ENCODE results near the gene USP27X. TPM values are rescaled to one million over a fixed set of nuclear protein-coding genes. Genes with fewer than 3 reads are reported as not detected.
A peak's percentile ranks its signal among the peaks of the same experiment; 100 is the strongest.

The USP27X gene
- total RNA-seq, 1 donor from 2014 or later, result 2.3 TPM

DNA sequence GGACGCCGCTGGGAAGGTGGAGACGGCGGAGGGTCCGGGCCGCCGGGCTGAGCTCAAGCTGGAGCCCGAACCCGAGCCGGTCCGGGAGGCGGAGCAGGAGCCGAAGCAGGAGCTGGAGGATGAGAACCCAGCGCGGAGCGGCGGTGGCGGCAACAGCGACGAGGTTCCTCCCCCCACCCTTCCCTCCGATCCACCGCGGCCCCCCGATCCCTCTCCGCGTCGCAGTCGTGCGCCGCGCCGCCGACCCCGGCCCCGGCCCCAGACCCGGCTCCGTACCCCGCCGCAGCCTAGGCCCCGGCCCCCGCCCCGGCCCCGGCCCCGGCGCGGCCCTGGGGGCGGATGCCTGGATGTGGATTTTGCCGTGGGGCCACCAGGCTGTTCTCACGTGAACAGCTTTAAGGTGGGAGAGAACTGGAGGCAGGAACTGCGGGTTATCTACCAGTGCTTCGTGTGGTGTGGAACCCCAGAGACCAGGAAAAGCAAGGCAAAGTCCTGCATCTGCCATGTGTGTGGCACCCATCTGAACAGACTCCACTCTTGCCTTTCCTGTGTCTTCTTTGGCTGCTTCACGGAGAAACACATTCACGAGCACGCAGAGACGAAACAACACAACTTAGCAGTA is 483 bp downstream of the USP27X start:
- intact Hi-C loops (cut with DNase I), result no loop called here
- DNase-seq (ENCODE audit: low spot score), result no peak

DNA sequence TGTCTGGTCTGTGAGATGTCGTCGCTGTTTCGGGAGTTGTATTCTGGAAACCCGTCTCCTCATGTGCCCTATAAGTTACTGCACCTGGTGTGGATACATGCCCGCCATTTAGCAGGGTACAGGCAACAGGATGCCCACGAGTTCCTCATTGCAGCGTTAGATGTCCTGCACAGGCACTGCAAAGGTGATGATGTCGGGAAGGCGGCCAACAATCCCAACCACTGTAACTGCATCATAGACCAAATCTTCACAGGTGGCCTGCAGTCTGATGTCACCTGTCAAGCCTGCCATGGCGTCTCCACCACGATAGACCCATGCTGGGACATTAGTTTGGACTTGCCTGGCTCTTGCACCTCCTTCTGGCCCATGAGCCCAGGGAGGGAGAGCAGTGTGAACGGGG is 1.4 kb downstream of the USP27X start:
- DNase-seq (ENCODE audit: low spot score), result no peak
- intact Hi-C loops (cut with DNase I), result no loop called here

DNA sequence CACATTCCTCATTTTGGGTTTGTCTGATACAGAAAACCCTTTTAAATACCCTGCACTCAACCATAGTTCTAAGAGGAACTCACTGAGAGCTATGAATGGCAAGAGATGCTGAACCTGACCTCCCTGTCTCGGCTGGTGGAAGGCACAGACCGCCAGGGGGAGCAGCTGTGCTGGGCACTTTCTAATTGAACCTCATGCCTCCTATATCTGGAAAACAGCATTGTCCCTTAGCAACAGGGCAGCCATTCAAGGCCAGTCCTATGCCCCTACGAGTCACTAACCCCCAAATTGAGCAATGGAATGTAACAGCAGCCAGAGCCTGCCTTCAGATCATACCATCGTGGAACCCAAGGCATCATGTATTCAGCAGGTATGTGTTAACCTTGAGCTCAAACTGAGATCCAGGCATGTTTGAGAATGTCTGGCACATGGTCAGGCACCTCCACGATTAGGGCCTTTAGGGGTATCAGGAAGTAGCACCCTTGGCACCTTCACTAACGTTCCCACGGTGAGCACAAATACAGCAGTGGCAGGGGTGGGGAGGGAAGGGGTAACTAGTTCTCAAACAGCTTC is 5.1 kb downstream of the USP27X start:
- DNase-seq (ENCODE audit: low spot score), result no peak
- intact Hi-C loops (cut with DNase I), result no loop called here

DNA sequence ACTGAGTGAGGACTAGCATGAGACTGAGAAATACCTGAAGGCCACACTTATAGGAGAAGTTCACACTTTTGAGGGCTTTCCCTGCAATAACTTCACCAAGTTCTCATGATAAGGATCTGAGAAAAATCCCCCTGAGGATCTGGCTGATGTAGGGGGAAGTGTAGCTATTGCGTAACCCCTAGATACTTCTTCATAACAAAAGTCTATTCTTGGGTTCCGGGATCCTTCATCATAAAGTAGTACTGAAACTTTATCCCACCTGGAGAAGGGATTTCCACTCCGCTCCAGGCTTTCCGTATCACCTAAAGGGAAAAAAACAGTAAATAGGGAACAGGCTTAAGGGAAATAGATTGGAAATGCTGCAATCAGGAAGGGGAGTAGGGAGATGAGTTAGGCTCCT is 13.3 kb downstream of the USP27X start:
- intact Hi-C loops (cut with DNase I), result no loop called here
- no peak for DNase-seq (ENCODE audit: low spot score)

DNA sequence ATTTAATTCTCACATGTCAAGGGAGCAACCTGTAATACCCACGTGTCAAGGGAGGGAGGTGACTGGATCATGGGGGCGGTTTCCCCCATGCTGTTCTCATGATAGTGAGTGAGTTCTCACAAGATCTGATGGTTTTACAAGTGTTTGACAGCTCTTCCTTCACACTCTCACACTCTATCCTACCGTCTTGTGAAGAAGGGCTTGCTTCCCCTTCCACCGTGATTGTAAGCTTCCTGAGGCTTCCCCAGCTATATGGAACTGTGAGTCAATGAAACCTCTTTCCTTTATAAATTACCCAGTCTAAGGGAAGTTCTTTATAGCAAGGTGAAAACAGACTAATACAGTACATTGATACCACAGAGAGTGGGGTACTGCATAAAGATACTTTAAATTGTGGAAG is 17.7 kb downstream of the USP27X start:
- DNase-seq (ENCODE audit: low spot score), result no peak
- intact Hi-C loops (cut with DNase I), result no loop called here

DNA sequence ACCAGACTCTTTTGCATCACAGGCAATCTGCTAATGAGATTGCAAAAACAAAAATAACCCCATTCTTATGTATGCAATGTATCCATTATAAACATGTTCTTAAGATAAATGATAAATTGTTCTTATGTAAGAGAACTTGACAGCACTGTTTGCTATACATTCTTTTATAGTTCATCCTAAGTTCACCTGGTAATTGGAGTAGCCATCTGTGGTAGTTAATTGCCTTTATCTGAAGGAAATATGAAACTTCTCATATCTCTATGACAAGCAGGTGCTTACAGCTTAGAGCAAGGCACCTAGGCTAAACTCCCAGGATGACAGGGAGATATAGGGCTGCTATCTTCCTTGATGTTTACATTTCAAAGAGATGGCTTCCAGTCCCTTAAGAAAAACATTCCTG is 21.8 kb downstream of the USP27X start:
- intact Hi-C loops (cut with DNase I), result no loop called here

DNA sequence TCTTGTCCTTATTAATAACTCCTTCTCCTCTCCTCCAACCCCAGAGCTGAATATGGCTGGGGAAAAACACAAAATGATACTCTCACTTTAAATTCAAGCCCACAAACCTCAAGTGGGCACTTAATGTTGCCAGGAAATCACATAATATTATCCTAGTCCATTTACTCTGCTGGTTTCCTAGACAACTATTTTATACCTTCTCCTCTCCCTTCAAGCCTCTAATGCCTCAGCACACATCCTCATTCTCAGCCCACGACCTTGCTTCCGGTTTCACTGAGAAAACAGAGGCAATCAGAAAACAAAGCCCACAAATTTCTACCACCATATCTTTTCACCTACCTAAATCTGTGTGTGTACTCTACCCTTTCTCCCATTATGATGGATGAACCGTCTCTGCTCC is 31.1 kb downstream of the USP27X start:
- intact Hi-C loops (cut with DNase I), result no loop called here
- no peak for DNase-seq (ENCODE audit: low spot score)

More for the DNA sequence above, 21.8 kb downstream of the USP27X start:
- no peak for DNase-seq (ENCODE audit: low spot score)

DNA sequence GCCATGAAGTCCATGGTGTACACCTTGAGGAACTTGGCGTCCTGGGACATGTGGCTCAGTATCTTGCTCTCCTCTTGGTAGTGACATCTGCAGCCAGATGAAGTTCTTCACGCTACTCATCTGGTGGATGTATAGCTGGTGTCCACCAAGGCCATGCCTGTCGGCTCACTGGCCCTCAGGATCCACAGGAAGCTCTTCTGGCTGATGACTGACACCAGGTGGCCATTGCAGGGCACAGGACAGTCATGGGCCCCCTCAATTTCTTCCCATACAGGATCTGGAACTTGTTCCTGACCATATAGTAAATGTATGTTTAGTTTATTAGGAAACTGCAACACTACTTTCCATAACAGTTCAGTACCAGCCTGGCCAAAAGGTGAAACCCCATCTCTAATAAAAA is 32.8 kb downstream of the USP27X start:
- intact Hi-C loops (cut with DNase I), result no loop called here
- DNase-seq (ENCODE audit: low spot score), result no peak

DNA sequence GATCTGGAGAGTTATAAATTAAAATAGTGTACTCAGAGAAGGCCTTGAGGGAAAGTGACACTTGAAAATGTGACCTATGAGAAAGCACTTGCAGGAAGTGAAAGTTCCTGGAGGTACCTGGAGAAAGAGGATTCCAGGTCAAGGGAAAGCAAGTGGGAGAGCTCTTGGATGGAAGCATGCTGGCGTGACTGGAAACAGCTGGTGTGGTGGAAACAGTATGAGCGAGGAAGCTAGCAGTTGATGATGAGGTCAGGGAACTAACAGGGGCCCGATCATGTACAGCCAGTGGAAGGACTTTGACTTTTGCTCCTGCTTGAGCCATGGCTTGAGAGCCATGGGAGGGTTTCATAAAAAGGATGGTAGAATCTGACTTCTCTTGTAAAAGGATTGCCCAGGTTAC is 33.6 kb downstream of the USP27X start:
- intact Hi-C loops (cut with DNase I), result no loop called here
- no peak for DNase-seq (ENCODE audit: low spot score)

DNA sequence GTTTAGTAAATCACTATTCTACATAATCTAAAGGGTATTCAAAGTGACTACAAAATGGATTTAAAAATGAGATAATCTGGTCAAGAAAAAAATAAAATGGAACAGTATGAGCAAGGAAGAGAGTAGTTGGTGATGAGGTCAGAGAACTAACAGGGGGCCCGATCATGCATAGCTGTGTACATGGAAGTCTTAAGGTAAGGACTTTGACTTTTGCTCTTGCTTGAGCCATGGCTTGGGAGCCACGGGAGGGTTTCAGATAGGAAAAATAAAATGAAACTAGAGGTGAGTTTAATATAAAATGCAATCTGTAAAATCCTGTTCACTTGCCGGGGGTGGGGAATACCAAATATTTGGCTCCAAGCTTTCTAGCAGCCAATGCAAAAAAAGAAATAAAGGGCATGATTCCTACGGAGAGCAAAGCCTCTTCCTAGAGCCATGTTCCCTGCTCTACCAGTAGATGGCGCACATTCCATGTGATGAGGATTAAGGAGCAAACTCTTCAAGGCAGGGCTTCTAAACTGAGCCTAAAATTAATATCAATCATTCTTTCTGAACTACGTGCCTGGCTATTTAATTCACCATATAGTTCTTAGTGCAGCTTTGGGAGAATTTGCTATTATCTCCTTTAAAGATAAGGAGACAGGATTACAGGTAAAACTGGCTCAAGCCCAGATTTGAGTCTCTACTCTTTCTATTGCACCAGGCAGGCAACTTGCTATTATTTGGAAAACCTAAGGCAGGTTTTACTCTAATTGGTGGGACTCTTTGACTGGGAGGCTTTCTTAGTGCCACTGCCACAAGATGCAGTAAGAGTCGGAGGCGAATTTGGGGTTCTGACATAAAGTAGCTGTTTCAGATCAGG is 36.3 kb downstream of the USP27X start:
- intact Hi-C loops (cut with DNase I), result no loop called here
- DNase-seq (ENCODE audit: low spot score), result no peak

DNA sequence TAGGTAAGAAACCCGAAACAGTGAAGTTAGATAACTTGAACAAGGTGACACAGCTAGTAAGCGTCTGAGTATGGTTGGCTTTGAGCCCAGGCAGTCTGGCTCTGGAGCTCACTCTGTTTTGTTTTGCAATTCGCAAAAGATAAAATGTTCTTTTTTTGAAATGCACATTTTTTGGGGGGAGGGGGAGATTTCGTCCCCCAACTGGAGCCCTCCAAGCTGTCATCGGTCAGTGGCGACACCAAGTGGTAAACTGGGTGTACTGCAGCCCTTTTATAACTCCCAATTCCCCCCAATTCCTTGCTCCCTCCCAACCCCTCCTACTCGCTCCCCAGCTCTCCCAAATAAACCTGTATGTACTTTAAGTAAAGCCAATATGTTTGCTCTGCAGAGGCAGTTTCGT is 40.3 kb downstream of the USP27X start:
- no peak for DNase-seq (ENCODE audit: low spot score)
- intact Hi-C loops (cut with DNase I), result loop anchor here (5.0 kb wide), 1 partner anchor 163 kb away; no protein-coding TSS in a partner anchor

DNA sequence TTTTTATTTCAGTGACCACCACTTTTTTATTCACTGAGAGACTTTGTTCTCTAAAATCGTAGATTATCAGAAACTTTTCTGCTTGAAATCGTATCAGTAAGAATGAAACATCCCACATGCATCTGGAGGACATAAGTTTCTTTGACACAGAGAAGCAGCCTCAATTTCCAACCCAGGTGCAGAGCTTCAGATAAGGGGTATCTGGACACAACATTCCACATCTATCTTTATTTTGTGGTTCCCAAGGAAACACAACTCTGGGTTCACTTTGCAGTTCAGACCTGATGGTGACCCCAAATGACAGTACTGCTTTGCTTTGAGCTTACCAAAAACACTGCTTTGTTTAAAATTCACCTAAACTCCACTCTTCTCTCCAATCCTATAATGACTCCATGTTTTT is 41.8 kb downstream of the USP27X start:
- intact Hi-C loops (cut with DNase I), result loop anchor here (5.0 kb wide), 1 partner anchor 161 kb away; no protein-coding TSS in a partner anchor
- DNase-seq (ENCODE audit: low spot score), result no peak

DNA sequence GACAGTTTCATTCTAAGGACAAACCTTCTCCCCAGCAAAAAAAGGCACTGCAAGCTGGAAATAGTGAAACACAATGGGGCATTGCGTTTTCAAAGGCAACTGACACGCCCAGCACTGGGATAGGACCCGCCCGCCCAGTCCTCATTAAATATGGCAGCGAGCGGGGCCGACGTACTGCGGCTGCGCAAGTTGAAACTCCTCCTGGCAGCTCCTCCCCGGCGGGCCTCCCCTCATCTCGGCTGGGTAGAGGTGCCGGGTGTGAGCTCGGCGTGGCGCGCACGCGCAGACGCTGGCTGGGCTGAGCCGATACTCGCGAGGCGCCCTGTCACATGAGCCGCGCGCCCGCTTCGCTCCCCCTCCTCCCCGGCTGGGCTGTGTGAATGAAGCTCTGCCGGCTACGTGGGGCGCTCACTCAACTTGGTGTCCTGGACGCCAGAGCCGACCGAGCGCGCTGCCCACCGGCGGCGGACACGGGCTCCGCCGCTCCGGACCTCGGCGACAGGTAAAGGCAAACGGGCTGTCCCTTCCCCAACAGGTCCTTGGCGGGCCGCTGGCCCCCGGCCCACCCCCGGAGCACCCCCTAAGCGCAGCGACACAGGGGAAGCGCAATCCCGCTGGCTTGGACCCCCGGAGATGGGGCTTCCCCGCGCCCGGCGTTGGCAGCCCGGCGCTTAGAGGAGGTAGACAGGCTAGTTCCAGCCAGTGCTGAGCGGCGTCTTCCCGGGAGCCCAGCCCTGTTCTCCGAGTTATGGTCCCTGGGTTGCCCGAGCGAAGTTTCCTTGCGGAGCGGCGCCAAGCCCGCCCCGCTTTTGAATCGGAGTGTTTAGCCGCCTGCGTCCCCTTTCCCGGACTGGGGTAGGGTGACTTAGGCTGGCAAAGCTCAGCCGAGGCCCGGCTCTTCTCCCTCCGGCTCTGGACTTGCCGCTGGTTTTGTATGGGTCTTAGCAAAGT is 43.3 kb downstream of the USP27X start, which contains the start of gene CLCN5:
CLCN5 (plus strand) TSS at position 306 of the 951 bp plus-strand sequence. CDS start 2,703 bp downstream, outside the sequence.
- intact Hi-C loops (cut with DNase I), result loop anchor here (5.0 kb wide), 1 partner anchor 160 kb away; no protein-coding TSS in a partner anchor
- peak; percentile 97 for DNase-seq (ENCODE audit: low spot score)

DNA sequence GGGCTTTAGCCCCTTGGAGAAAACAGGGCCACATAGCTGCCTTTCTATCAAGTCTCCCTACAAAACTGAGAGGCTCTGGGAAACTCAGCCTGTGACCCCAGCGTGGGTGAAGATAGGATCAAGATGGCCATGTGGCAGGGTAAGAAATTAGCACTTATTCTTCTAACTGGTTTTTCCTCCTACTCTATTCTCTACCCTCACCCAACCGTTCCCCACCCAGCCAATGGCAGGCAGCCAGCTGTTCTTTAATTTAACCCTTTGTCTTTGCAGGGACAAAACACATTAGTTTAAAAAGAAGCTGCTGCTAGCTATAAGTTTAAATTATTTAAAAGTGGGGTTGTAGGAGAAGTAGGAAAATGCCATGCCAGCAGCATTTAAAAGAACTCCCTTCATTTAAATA is 45.9 kb downstream of the USP27X start:
- intact Hi-C loops (cut with DNase I), result no loop called here
- no peak for DNase-seq (ENCODE audit: low spot score)

DNA sequence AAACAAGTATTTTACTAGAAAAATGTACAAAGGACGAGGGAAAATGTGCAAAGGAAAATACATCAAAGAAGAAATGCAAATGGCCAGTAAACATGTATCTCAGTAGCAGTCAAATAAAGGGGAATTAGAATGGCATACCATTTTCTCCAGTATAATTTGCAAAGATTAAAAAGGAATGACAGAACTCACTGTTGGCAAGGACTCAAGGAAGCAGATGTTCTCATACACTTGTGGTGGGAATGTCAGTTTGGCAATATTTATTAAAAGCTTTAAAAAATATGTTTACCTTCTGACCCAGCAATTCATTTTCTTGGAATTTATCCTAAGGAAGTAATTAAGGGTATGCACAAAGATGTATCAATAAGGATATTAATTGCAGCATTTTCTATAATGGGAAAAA is 50.8 kb downstream of the USP27X start:
- no peak for DNase-seq (ENCODE audit: low spot score)
- intact Hi-C loops (cut with DNase I), result no loop called here

Other genes with a start within 250 kb of the USP27X start
- gene PAGE1, start 183.5 kb upstream of the USP27X start, total RNA-seq, result not detected
- gene PAGE4, start 50.2 kb upstream of the USP27X start, total RNA-seq, result not detected
- 2.1 TPM for gene CLCN5, start 43.1 kb downstream of the USP27X start, total RNA-seq